Uterus (tissue), 2 donors: ENCODE data around the gene RUFY3.

ENCODE experiments used
- CTCF ChIP-seq, 4 experiments: fragments of 200-600 bp in 2 of 4; fragments of 450-650 bp in 2 of 4; sonication (generic) in 2 of 4; IDR thresholded peaks; one replicate each; pipeline ENCODE4 v1.5.1; 2016 to 2019; ENCODE audit warnings: antibody characterized with exemption in 4 of 4, mild to moderate bottlenecking in 2 of 4, moderate library complexity in 1 of 4
- POLR2A ChIP-seq, 2 donors: fragments of 450-650 bp; IDR thresholded peaks; one replicate each; pipeline ENCODE4 v1.6.1; 2016; ENCODE audit warnings: antibody characterized with exemption in 2 of 2, mild to moderate bottlenecking in 1 of 2, moderate library complexity in 1 of 2

- TF ChIP-seq POLR2A (IDR thresholded peaks at IDR 0.05) (peak; percentile 20 to 50), CTCF (IDR thresholded peaks at IDR 0.05) (peak; percentile 92 to 99 (median 96))
These were observed 33.7 kb upstream of the RUFY3 start, which contains the start of gene UTP3 for GRCh38 chr4:70687821-70688794.
